Adrenal gland (tissue), 5 donors: ENCODE results near the gene EPHB1.

Experiments
- CTCF ChIP-seq, 6 experiments: fragments of 450-650 bp in 4 of 6; fragments of 200-600 bp in 2 of 6; sonication (generic) in 1 of 6; IDR thresholded peaks; 1 replicate in 5 of 6; 2 replicates in 1 of 6; pipeline versions ENCODE4 v1.5.1 to v1.8.0; 2016 to 2021; ENCODE audit warnings: antibody characterized with exemption in 6 of 6, mild to moderate bottlenecking in 2 of 6, moderate library complexity in 1 of 6
- POLR2A ChIP-seq, 2 donors: fragments of 450-650 bp; IDR thresholded peaks; one replicate each; pipeline ENCODE4 v1.6.1; 2017; ENCODE audit warnings: antibody characterized with exemption in 2 of 2, mild to moderate bottlenecking in 2 of 2, moderate library complexity in 1 of 2
- donor health status: DM: no; HTN: no; CAD: no.

GRCh38 chr3:134849561-134849960 lies 54.5 kb downstream of the EPHB1 start:
- TF ChIP-seq CTCF (IDR thresholded peaks at IDR 0.05) (no peak), POLR2A (IDR thresholded peaks at IDR 0.05) (no peak)
